IMR-90 (cell line): ENCODE measurements around the gene SSR4. TPM values are rescaled to one million over a fixed set of nuclear protein-coding genes. Genes with fewer than 3 reads are reported as not detected.

Source experiments
- ATAC-seq: fragments of 200-7000 bp; cut with Tn5 transposase; 2 replicates; pipeline ENCODE4 v1.9.1; 2020; ENCODE audit warnings: low read depth, mild to moderate bottlenecking, moderate library complexity
- BruUV-seq: library from RNA; stranded (reverse); fragments of 400-500 nt; replicated peaks from 2 replicates; lab custom pipeline; 2021; lab: Mats Ljungman, UMichigan
- CTCF ChIA-PET: fragments of 300-600 bp; formaldehyde crosslinking; extraction: SDS; loops from one replicate; lab custom pipeline; 2021; ENCODE audit warnings: antibody characterized with exemption; lab: Yijun Ruan, JAX
- POLR2A ChIA-PET: fragments of 300-600 bp; sonication (Branson Sonifier 250); formaldehyde crosslinking; loops from one replicate; lab custom pipeline; 2022; ENCODE audit warnings: antibody characterized with exemption; ENCODE audit not compliant: unreplicated experiment; lab: Charles Lee
- DNase-seq: peaks from one replicate; pipeline ENCODE4 v3.0.0; 2013
- H2AFZ ChIP-seq: replicated peaks from 2 replicates; pipeline ENCODE3; 2013; ENCODE audit warnings: low read length, mild to moderate bottlenecking; ENCODE audit not compliant: poor library complexity
- H2AK5ac ChIP-seq: 2 replicates; pipeline ENCODE4 v1.6.1; 2013; ENCODE audit warnings: low read depth, low read length, inconsistent platforms
- H2AK9ac ChIP-seq: replicated peaks from 2 replicates; pipeline ENCODE3; 2013; ENCODE audit warnings: mild to moderate bottlenecking, low read depth, low read length, moderate library complexity; ENCODE audit not compliant: poor library complexity
- H2BK120ac ChIP-seq: 2 replicates; pipeline ENCODE4 v1.6.1; 2013; ENCODE audit warnings: low read depth, low read length, inconsistent platforms
- H2BK15ac ChIP-seq: 3 replicates; pipeline ENCODE4 v1.6.1; 2013; ENCODE audit warnings: low read depth, low read length, inconsistent platforms
- H2BK20ac ChIP-seq: 2 replicates; pipeline ENCODE4 v1.6.1; 2013; ENCODE audit warnings: low read depth, mild to moderate bottlenecking, inconsistent platforms, low read length, moderate library complexity
- H2BK5ac ChIP-seq: 2 replicates; pipeline ENCODE4 v1.6.1; 2013; ENCODE audit warnings: mild to moderate bottlenecking, low read depth, low read length, inconsistent platforms; ENCODE audit not compliant: poor library complexity, severe bottlenecking
- H3K14ac ChIP-seq: replicated peaks from 2 replicates; pipeline ENCODE4 v1.6.1; 2013; ENCODE audit warnings: low read depth, low read length, inconsistent platforms
- H3K18ac ChIP-seq: 2 replicates; pipeline ENCODE4 v1.6.1; 2013; ENCODE audit warnings: low read depth, low read length, control low read depth
- H3K23ac ChIP-seq: 2 replicates; pipeline ENCODE4 v1.6.1; 2013; ENCODE audit warnings: low read depth, low read length, inconsistent platforms
- H3K27ac ChIP-seq: 2 replicates; pipeline ENCODE4 v1.5.1; 2013; ENCODE audit warnings: mild to moderate bottlenecking, control low read depth, low read length; ENCODE audit not compliant: insufficient read depth
- H3K27me3 ChIP-seq: 2 replicates; pipeline ENCODE4 v1.6.1; 2013; ENCODE audit warnings: low read length; ENCODE audit not compliant: control insufficient read depth, insufficient read depth
- H3K36me3 ChIP-seq: 2 replicates; pipeline ENCODE4 v1.6.1; 2013; ENCODE audit warnings: low read length, mixed read lengths; ENCODE audit not compliant: control insufficient read depth, insufficient read depth
- H3K4ac ChIP-seq: 2 replicates; pipeline ENCODE4 v1.6.1; 2013; ENCODE audit warnings: low read depth, low read length, inconsistent platforms
- H3K4me1 ChIP-seq: 2 replicates; pipeline ENCODE4 v1.6.1; 2013; ENCODE audit warnings: low read length, mixed read lengths; ENCODE audit not compliant: control insufficient read depth, insufficient read depth
- H3K4me2 ChIP-seq: 2 replicates; pipeline ENCODE4 v1.6.1; 2013; ENCODE audit warnings: low read depth, mild to moderate bottlenecking, control low read depth, low read length, moderate library complexity
- H3K4me3 ChIP-seq: 2 replicates; pipeline ENCODE4 v1.5.1; 2013; ENCODE audit warnings: low read depth, mild to moderate bottlenecking, control low read depth, low read length, moderate library complexity; ENCODE audit not compliant: insufficient read depth
- H3K56ac ChIP-seq: 2 replicates; pipeline ENCODE4 v1.6.1; 2013; ENCODE audit warnings: low read length, inconsistent platforms; ENCODE audit not compliant: insufficient read depth; ENCODE audit errors: extremely low read depth
- H3K79me1 ChIP-seq, 2 experiments: 2 replicates each; pipeline ENCODE4 v1.6.1; 2013; ENCODE audit warnings: low read length in 2 of 2, inconsistent platforms in 1 of 2, low read depth in 1 of 2
- H3K9ac ChIP-seq: 2 replicates; pipeline ENCODE4 v1.6.1; 2013; ENCODE audit warnings: low read depth, low read length, control low read depth
- H3K9me1 ChIP-seq: 2 replicates; pipeline ENCODE4 v1.6.1; 2013; ENCODE audit warnings: low read length, inconsistent platforms; ENCODE audit not compliant: insufficient read depth
- H3K9me3 ChIP-seq: 2 replicates; pipeline ENCODE4 v1.6.1; 2013; ENCODE audit warnings: low read length; ENCODE audit not compliant: control insufficient read depth, insufficient read depth
- H4K20me1 ChIP-seq: 2 replicates; pipeline ENCODE4 v1.6.1; 2013; ENCODE audit warnings: low read length, inconsistent platforms; ENCODE audit not compliant: insufficient read depth
- H4K5ac ChIP-seq: 2 replicates; pipeline ENCODE4 v1.6.1; 2013; ENCODE audit warnings: mild to moderate bottlenecking, low read depth, low read length, control low read depth
- H4K8ac ChIP-seq, 2 experiments: 2 replicates each; pipeline ENCODE4 v1.6.1; 2013; ENCODE audit warnings: low read depth in 2 of 2, low read length in 2 of 2, control low read depth in 1 of 2, inconsistent platforms in 1 of 2
- H4K91ac ChIP-seq: 2 replicates; pipeline ENCODE4 v1.6.1; 2013; ENCODE audit warnings: low read depth, low read length, inconsistent platforms; ENCODE audit not compliant: insufficient read depth
- BHLHE40 ChIP-seq: fragments of 150-350 bp; IDR thresholded peaks from 2 replicates; pipeline ENCODE4 v1.6.1; 2016; ENCODE audit warnings: mild to moderate bottlenecking, low read depth, low read length
- CEBPB ChIP-seq: IDR thresholded peaks from 2 replicates; pipeline ENCODE4 v1.6.1; 2012; ENCODE audit warnings: low read depth, low read length, improper control_type of control experiment
- CHD1 ChIP-seq: IDR thresholded peaks from 2 replicates; pipeline ENCODE4 v1.6.1; 2012; ENCODE audit warnings: low read depth, low read length, improper control_type of control experiment
- ELK1 ChIP-seq: fragments of 150-350 bp; IDR thresholded peaks from 2 replicates; pipeline ENCODE4 v1.6.1; 2016; ENCODE audit warnings: low read depth, mild to moderate bottlenecking, low read length, moderate library complexity, borderline replicate concordance
- FOS ChIP-seq: fragments of 150-350 bp; IDR thresholded peaks from 2 replicates; pipeline ENCODE4 v1.6.1; 2016; ENCODE audit warnings: low read depth, low read length
- MAFK ChIP-seq: IDR thresholded peaks from 2 replicates; pipeline ENCODE4 v1.6.1; 2012; ENCODE audit warnings: low read depth, low read length, improper control_type of control experiment
- MAZ ChIP-seq: IDR thresholded peaks from 2 replicates; pipeline ENCODE4 v1.6.1; 2012; ENCODE audit warnings: low read depth, mild to moderate bottlenecking, low read length, improper control_type of control experiment, moderate library complexity, borderline replicate concordance
- MXI1 ChIP-seq: IDR thresholded peaks from 2 replicates; pipeline ENCODE4 v1.6.1; 2012; ENCODE audit warnings: low read depth, mild to moderate bottlenecking, low read length, moderate library complexity, borderline replicate concordance
- NFE2L2 ChIP-seq: fragments of 150-350 bp; IDR thresholded peaks from 2 replicates; pipeline ENCODE4 v1.6.1; 2016; ENCODE audit warnings: low read depth, mild to moderate bottlenecking, low read length
- POLR2A ChIP-seq: IDR thresholded peaks from 2 replicates; pipeline ENCODE4 v1.6.1; 2012; ENCODE audit warnings: mild to moderate bottlenecking, low read depth, low read length
- RAD21 ChIP-seq: IDR thresholded peaks from 2 replicates; pipeline ENCODE4 v1.6.1; 2012; ENCODE audit warnings: low read length, improper control_type of control experiment
- RCOR1 ChIP-seq: IDR thresholded peaks from 2 replicates; pipeline ENCODE4 v1.6.1; 2012; ENCODE audit warnings: mild to moderate bottlenecking, low read length, improper control_type of control experiment; ENCODE audit not compliant: insufficient replicate concordance
- RFX5 ChIP-seq: IDR thresholded peaks from 2 replicates; pipeline ENCODE4 v1.8.0; 2012; ENCODE audit warnings: low read depth, mild to moderate bottlenecking, low read length, moderate library complexity
- SMC3 ChIP-seq: fragments of 150-350 bp; IDR thresholded peaks from 2 replicates; pipeline ENCODE4 v1.6.1; 2016; ENCODE audit warnings: low read depth, mild to moderate bottlenecking, antibody characterized with exemption, low read length, moderate library complexity
- WGBS, 2 experiments: methylation state at CpG; one replicate each; pipeline versions ENCODE4 v1.1.5 to v1.1.7; 2013; ENCODE audit warnings: missing lambda C conversion rate in 2 of 2; ENCODE audit not compliant: insufficient read length in 1 of 2; ENCODE audit errors: extremely low coverage in 2 of 2; 5-methylcytosine and 5-hydroxymethylcytosine counted together
- dilution Hi-C: fragments of 300-500 bp; cut with HindIII; formaldehyde crosslinking; loops from one replicate; pipeline ENCODE4 v1.14.3; 2018; ENCODE audit warnings: low sequenced_read_pairs; ENCODE audit not compliant: unreplicated experiment
- in situ Hi-C: fragments of 300-500 bp; cut with MboI; formaldehyde crosslinking; loops from 3 replicates; pipeline ENCODE4 v1.14.3; 2019; ENCODE audit warnings: low sequenced_read_pairs, inconsistent platforms, mixed read lengths
- intact Hi-C: fragments of 100-400 bp; cut with micrococcal nuclease; formaldehyde crosslinking; loops from 2 replicates; pipeline ENCODE4 v1.10.0; 2022
- polyA plus RNA-seq, 3 experiments: library from polyadenylated mRNA; depleted of rRNA; stranded (reverse); fragments of >200 nt; gene quantifications; 2 replicates each; pipeline ENCODE4 v1.2.3, GENCODE V29; 2012; ENCODE audit warnings: low replicate concordance in 1 of 3
- total RNA-seq: library from RNA; depleted of rRNA; stranded (reverse); fragments of >200 nt; gene quantifications from 2 replicates; pipeline ENCODE4 v1.2.3, GENCODE V29; 2012
- TF ChIP-seq, protein P1 (sequence below): conservative IDR thresholded peaks from 2 replicates; pipeline ENCODE4 v1.5.1; 2012; ENCODE audit warnings: mild to moderate bottlenecking, low read depth, low read length, improper control_type of control experiment
- TF ChIP-seq, protein P2 (sequence below): fragments of 150-350 bp; IDR thresholded peaks from 2 replicates; pipeline ENCODE4 v1.6.1; 2017; ENCODE audit warnings: mild to moderate bottlenecking, antibody characterized with exemption, low read length, low read depth

SSR4 gene
- total and polyA plus RNA-seq, 2 of the 4 experiments (the other 2 are of a cell fraction): 141 to 480 TPM

DNA sequence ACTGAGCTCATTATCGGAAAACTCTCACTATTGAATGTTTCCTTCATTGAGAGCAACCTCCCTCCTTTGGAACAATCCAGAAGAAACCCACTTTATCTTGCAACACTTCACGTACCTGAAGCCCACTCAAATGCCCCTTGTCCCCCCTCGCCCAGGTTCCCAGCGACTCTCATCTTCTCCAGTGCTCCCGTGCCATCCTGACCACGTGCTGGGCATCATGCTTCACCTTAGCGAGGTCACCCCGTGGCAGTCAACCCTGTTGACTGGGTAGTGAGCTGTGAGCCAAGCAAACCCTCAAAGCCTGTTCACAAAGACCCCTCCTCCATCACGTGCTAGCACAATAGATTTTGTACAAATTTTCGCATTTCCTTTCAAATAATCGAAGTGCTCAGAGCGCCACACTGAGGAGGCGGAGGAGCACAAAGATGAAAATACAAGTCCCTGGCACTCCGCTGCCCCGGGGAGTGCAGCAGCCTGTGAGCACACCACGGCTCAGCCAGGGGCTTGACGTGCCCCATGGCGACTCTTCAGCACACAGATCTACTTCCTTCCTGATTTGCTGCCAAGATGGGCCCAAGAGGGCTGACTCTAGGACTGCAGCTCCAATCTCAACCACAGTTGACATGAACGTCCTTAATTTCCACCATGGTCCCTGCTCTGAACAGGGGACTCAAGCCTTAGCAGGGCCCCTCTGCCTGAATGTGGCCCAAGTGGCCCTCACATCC lies 20.3 kb downstream of the SSR4 start:
- Histone ChIP-seq H3K4me1 (no peaks in the 10 kb centered on the region), H2BK120ac (no peak overlapping the region), H3K4ac (no peak overlapping the region), H2AK5ac (no peak overlapping the region), H3K23ac (no peak overlapping the region), H4K5ac (no peak overlapping the region), H3K4me2 (no peak overlapping the region), H4K20me1 (no peaks in the 10 kb centered on the region), H3K9me3 (peaks cover 9% of the 10 kb centered on the region), H3K36me3 (no peaks in the 10 kb centered on the region), H4K8ac (no peak overlapping the region), H2AK9ac (no peak overlapping the region), H3K9me1 (no peaks in the 10 kb centered on the region), H3K14ac (no peak overlapping the region), H2BK5ac (no peak overlapping the region), H3K79me1 (no peaks in the 10 kb centered on the region), H3K9ac (no peak overlapping the region), H2BK20ac (no peak overlapping the region), H3K27me3 (peaks cover 20% of the 10 kb centered on the region), H3K4me3 (no peak overlapping the region), H2BK15ac (no peak overlapping the region), H4K91ac (no peak overlapping the region), H3K27ac (no peak overlapping the region), H3K56ac (no peak overlapping the region), H2AFZ (no peak overlapping the region), H3K18ac (no peak overlapping the region)
- in situ Hi-C loops: no loop called here
- ATAC-seq (no peak), DNase-seq (no peak)
- no TSS peak for BruUV-seq
- CTCF ChIA-PET: no interaction called here
- intact Hi-C loops: no loop called here
- WGBS, 2 experiments: 61% methylated on average over 12 of the region's 19 CpGs; no CpG with 5 or more reads in 1 of the 2 experiments
- dilution Hi-C loops: no loop called here
- TF ChIP-seq CEBPB (no peak), SMC3 (no peak), RAD21 (no peak), MAFK (no peak), ELK1 (no peak), NFE2L2 (no peak), RFX5 (no peak), RCOR1 (no peak), MAZ (no peak), FOS (no peak), POLR2A (no peak), CHD1 (no peak), MXI1 (no peak), BHLHE40 (no peak)
- TF ChIP-seq, protein P1, sequence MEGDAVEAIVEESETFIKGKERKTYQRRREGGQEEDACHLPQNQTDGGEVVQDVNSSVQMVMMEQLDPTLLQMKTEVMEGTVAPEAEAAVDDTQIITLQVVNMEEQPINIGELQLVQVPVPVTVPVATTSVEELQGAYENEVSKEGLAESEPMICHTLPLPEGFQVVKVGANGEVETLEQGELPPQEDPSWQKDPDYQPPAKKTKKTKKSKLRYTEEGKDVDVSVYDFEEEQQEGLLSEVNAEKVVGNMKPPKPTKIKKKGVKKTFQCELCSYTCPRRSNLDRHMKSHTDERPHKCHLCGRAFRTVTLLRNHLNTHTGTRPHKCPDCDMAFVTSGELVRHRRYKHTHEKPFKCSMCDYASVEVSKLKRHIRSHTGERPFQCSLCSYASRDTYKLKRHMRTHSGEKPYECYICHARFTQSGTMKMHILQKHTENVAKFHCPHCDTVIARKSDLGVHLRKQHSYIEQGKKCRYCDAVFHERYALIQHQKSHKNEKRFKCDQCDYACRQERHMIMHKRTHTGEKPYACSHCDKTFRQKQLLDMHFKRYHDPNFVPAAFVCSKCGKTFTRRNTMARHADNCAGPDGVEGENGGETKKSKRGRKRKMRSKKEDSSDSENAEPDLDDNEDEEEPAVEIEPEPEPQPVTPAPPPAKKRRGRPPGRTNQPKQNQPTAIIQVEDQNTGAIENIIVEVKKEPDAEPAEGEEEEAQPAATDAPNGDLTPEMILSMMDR: no peak
- TF ChIP-seq, protein P2, sequence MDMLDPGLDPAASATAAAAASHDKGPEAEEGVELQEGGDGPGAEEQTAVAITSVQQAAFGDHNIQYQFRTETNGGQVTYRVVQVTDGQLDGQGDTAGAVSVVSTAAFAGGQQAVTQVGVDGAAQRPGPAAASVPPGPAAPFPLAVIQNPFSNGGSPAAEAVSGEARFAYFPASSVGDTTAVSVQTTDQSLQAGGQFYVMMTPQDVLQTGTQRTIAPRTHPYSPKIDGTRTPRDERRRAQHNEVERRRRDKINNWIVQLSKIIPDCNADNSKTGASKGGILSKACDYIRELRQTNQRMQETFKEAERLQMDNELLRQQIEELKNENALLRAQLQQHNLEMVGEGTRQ: no peak
- POLR2A ChIA-PET: no interaction called here
